ENCODE measurements around the gene NGEF. TPM values are rescaled to one million over a fixed set of nuclear protein-coding genes. Genes with fewer than 3 reads are reported as not detected.

The NGEF gene
- total and polyA plus RNA-seq, 9 donors, result 0.66 to 4.8 (median 1.9) TPM

- Histone ChIP-seq H3K4me1 (ENCODE audit: control insufficient read depth, insufficient read depth, low read length) (peaks cover 29% of the 10 kb centered on the region), H3K4me3 (ENCODE audit: low read length) (no peak overlapping the region), H3K27ac (ENCODE audit: low read length) (no peak overlapping the region), H3K9me3 (replicated peaks; ENCODE audit: control insufficient read depth, low read depth, low read length) (no peaks in the 10 kb centered on the region), H3K27me3 (ENCODE audit: control insufficient read depth, insufficient read depth, low read length) (peaks cover 65% of the 10 kb centered on the region), H3K36me3 (ENCODE audit: control insufficient read depth, insufficient read depth, low read length) (no peaks in the 10 kb centered on the region)
- DNase-seq, result no peak
- 48% methylated on average over 5 of the region's 9 CpGs for WGBS (ENCODE audit: insufficient coverage)
Measured at GRCh38 chr2:232929303-232930058, 83.6 kb downstream of the NGEF start.

GRCh38 chr2:232928551-232929302, 84.3 kb downstream of the NGEF start:
- H3K4me3 ChIP-seq (ENCODE audit: low read length), result peak overlapping the region; percentile 2
- peaks cover 29% of the 10 kb centered on the region for H3K4me1 ChIP-seq (ENCODE audit: control insufficient read depth, insufficient read depth, low read length)
- no peaks in the 10 kb centered on the region for H3K36me3 ChIP-seq (ENCODE audit: control insufficient read depth, insufficient read depth, low read length)
- peaks cover 70% of the 10 kb centered on the region for H3K27me3 ChIP-seq (ENCODE audit: control insufficient read depth, insufficient read depth, low read length)
- no peak overlapping the region for H3K27ac ChIP-seq (ENCODE audit: low read length)
- no peak for DNase-seq
- peaks cover 3% of the 10 kb centered on the region for H3K9me3 ChIP-seq (replicated peaks; ENCODE audit: control insufficient read depth, low read depth, low read length)
- 9% methylated on average over 49 of the region's 56 CpGs for WGBS (ENCODE audit: insufficient coverage)

- Histone ChIP-seq H3K4me3 (ENCODE audit: low read length) (peak overlapping the region; percentile 2), H3K4me1 (ENCODE audit: control insufficient read depth, insufficient read depth, low read length) (peaks cover 29% of the 10 kb centered on the region), H3K9me3 (replicated peaks; ENCODE audit: control insufficient read depth, low read depth, low read length) (peaks cover 3% of the 10 kb centered on the region), H3K36me3 (ENCODE audit: control insufficient read depth, insufficient read depth, low read length) (no peaks in the 10 kb centered on the region), H3K27ac (ENCODE audit: low read length) (no peak overlapping the region), H3K27me3 (ENCODE audit: control insufficient read depth, insufficient read depth, low read length) (peaks cover 72% of the 10 kb centered on the region)
- DNase-seq, result peak; percentile 28
- WGBS (ENCODE audit: insufficient coverage), result under 1% methylated on average over 114 of the region's 114 CpGs
Measured at GRCh38 chr2:232927793-232928550, 85.1 kb downstream of the NGEF start.

GRCh38 chr2:232927032-232927792, 85.8 kb downstream of the NGEF start:
- Histone ChIP-seq H3K27ac (ENCODE audit: low read length) (no peak overlapping the region), H3K4me1 (ENCODE audit: control insufficient read depth, insufficient read depth, low read length) (peaks cover 29% of the 10 kb centered on the region), H3K4me3 (ENCODE audit: low read length) (peak overlapping the region; percentile 15), H3K27me3 (ENCODE audit: control insufficient read depth, insufficient read depth, low read length) (peaks cover 68% of the 10 kb centered on the region), H3K9me3 (replicated peaks; ENCODE audit: control insufficient read depth, low read depth, low read length) (peaks cover 3% of the 10 kb centered on the region), H3K36me3 (ENCODE audit: control insufficient read depth, insufficient read depth, low read length) (no peaks in the 10 kb centered on the region)
- 2% methylated on average over 72 of the region's 76 CpGs for WGBS (ENCODE audit: insufficient coverage)
- DNase-seq, result peak; percentile 16

- 13% methylated on average over 7 of the region's 13 CpGs for WGBS (ENCODE audit: insufficient coverage)
- peaks cover 64% of the 10 kb centered on the region for H3K27me3 ChIP-seq (ENCODE audit: control insufficient read depth, insufficient read depth, low read length)
- no peak overlapping the region for H3K4me3 ChIP-seq (ENCODE audit: low read length)
- no peak overlapping the region for H3K27ac ChIP-seq (ENCODE audit: low read length)
- peaks cover 29% of the 10 kb centered on the region for H3K4me1 ChIP-seq (ENCODE audit: control insufficient read depth, insufficient read depth, low read length)
- peak; percentile 80 for DNase-seq
- no peaks in the 10 kb centered on the region for H3K36me3 ChIP-seq (ENCODE audit: control insufficient read depth, insufficient read depth, low read length)
- H3K9me3 ChIP-seq (replicated peaks; ENCODE audit: control insufficient read depth, low read depth, low read length), result peaks cover 3% of the 10 kb centered on the region
Measured at GRCh38 chr2:232926431-232926939, 86.6 kb downstream of the NGEF start.

- H3K36me3 ChIP-seq (ENCODE audit: control insufficient read depth, insufficient read depth, low read length), result no peaks in the 10 kb centered on the region
- H3K4me3 ChIP-seq (ENCODE audit: low read length), result no peak overlapping the region
- WGBS (ENCODE audit: insufficient coverage), result 8% methylated on average over 6 of the region's 11 CpGs
- peak; percentile 21 for DNase-seq
- peaks cover 29% of the 10 kb centered on the region for H3K4me1 ChIP-seq (ENCODE audit: control insufficient read depth, insufficient read depth, low read length)
- H3K27me3 ChIP-seq (ENCODE audit: control insufficient read depth, insufficient read depth, low read length), result peaks cover 61% of the 10 kb centered on the region
- H3K9me3 ChIP-seq (replicated peaks; ENCODE audit: control insufficient read depth, low read depth, low read length), result peaks cover 3% of the 10 kb centered on the region
- no peak overlapping the region for H3K27ac ChIP-seq (ENCODE audit: low read length)
Measured at GRCh38 chr2:232925821-232926156, 87.3 kb downstream of the NGEF start.

- DNase-seq, result peak; percentile 50
- Histone ChIP-seq H3K36me3 (ENCODE audit: control insufficient read depth, insufficient read depth, low read length) (no peaks in the 10 kb centered on the region), H3K27me3 (ENCODE audit: control insufficient read depth, insufficient read depth, low read length) (peaks cover 57% of the 10 kb centered on the region), H3K27ac (ENCODE audit: low read length) (no peak overlapping the region), H3K4me1 (ENCODE audit: control insufficient read depth, insufficient read depth, low read length) (peaks cover 29% of the 10 kb centered on the region), H3K9me3 (replicated peaks; ENCODE audit: control insufficient read depth, low read depth, low read length) (peaks cover 3% of the 10 kb centered on the region), H3K4me3 (ENCODE audit: low read length) (no peak overlapping the region)
- WGBS (ENCODE audit: insufficient coverage), result 43% methylated on average over 6 of the region's 11 CpGs
Measured at GRCh38 chr2:232925153-232925820, 87.8 kb downstream of the NGEF start.

GRCh38 chr2:232924433-232924832, 88.6 kb downstream of the NGEF start:
- no peak for DNase-seq
- H3K36me3 ChIP-seq (ENCODE audit: control insufficient read depth, insufficient read depth, low read length), result no peaks in the 10 kb centered on the region
- H3K27me3 ChIP-seq (ENCODE audit: control insufficient read depth, insufficient read depth, low read length), result peaks cover 56% of the 10 kb centered on the region
- peaks cover 3% of the 10 kb centered on the region for H3K9me3 ChIP-seq (replicated peaks; ENCODE audit: control insufficient read depth, low read depth, low read length)
- peaks cover 29% of the 10 kb centered on the region for H3K4me1 ChIP-seq (ENCODE audit: control insufficient read depth, insufficient read depth, low read length)
- H3K27ac ChIP-seq (ENCODE audit: low read length), result no peak overlapping the region
- no peak overlapping the region for H3K4me3 ChIP-seq (ENCODE audit: low read length)

GRCh38 chr2:232920760-232921159, 92.3 kb downstream of the NGEF start:
- H3K27me3 ChIP-seq (ENCODE audit: control insufficient read depth, insufficient read depth, low read length), result peaks cover 29% of the 10 kb centered on the region

More at GRCh38 chr2:232920760-232921159, 92.3 kb downstream of the NGEF start:
- Histone ChIP-seq H3K4me1 (ENCODE audit: control insufficient read depth, insufficient read depth, low read length) (peaks cover 6% of the 10 kb centered on the region), H3K4me3 (ENCODE audit: low read length) (no peak overlapping the region), H3K27ac (ENCODE audit: low read length) (no peak overlapping the region), H3K9me3 (replicated peaks; ENCODE audit: control insufficient read depth, low read depth, low read length) (peaks cover 3% of the 10 kb centered on the region), H3K36me3 (ENCODE audit: control insufficient read depth, insufficient read depth, low read length) (no peaks in the 10 kb centered on the region)
- 89% methylated on average over 1 of the region's 3 CpGs for WGBS (ENCODE audit: insufficient coverage)
- no peak for DNase-seq
